HCT116 (cell line): ENCODE data around the gene C19orf85.

Experiments used
- ATF3 ChIP-seq: IDR thresholded peaks from 2 replicates; pipeline ENCODE4 v1.6.1; 2012
- CEBPB ChIP-seq: IDR thresholded peaks from 2 replicates; pipeline ENCODE4 v1.6.1; 2012; ENCODE audit warnings: low read depth
- EZH2 ChIP-seq: fragments of 200-600 bp; sonication (generic); IDR thresholded peaks from 2 replicates; pipeline ENCODE4 v1.6.1; 2017; ENCODE audit warnings: antibody characterized with exemption, mixed run types
- EZH2phosphoT487 ChIP-seq: fragments of 200-600 bp; IDR thresholded peaks from 2 replicates; pipeline ENCODE4 v1.6.1; 2018; ENCODE audit warnings: antibody characterized with exemption, borderline replicate concordance
- JUND ChIP-seq: IDR thresholded peaks from 2 replicates; pipeline ENCODE4 v1.6.1; 2012
- POLR2A ChIP-seq: IDR thresholded peaks from 2 replicates; pipeline ENCODE4 v1.7.0; 2011; ENCODE audit warnings: borderline replicate concordance; ENCODE audit not compliant: insufficient read depth, insufficient read length; ENCODE audit errors: extremely low read depth
- POLR2AphosphoS5 ChIP-seq: IDR thresholded peaks from 2 replicates; pipeline ENCODE4 v1.6.1; 2011; ENCODE audit warnings: mild to moderate bottlenecking, low read depth, low read length, moderate library complexity
- RAD21 ChIP-seq: IDR thresholded peaks from 2 replicates; pipeline ENCODE4 v1.6.1; 2012; ENCODE audit warnings: low read depth, mild to moderate bottlenecking
- SIN3A ChIP-seq: IDR thresholded peaks from 2 replicates; pipeline ENCODE4 v1.6.1; 2012; ENCODE audit warnings: low read depth
- SP1 ChIP-seq: IDR thresholded peaks from 2 replicates; pipeline ENCODE4 v1.6.1; 2012; ENCODE audit warnings: low read depth
- ZNF274 ChIP-seq: fragments of 200-500 bp; sonication (Bioruptor generic); IDR thresholded peaks from 2 replicates; pipeline ENCODE4 v1.6.1; 2014; ENCODE audit warnings: mild to moderate bottlenecking, low read depth, low read length, inconsistent platforms
- TF ChIP-seq, protein P1 (sequence below), 3 experiments: fragments of 200-600 bp in 1 of 3; sonication (generic) in 1 of 3; IDR thresholded peaks in 2 of 3; conservative IDR thresholded peaks in 1 of 3; 2 replicates each; pipeline ENCODE4 v1.5.1; 2012 to 2017; ENCODE audit warnings: low read depth in 2 of 3, low read length in 2 of 3, antibody characterized with exemption in 1 of 3, borderline replicate concordance in 1 of 3, control low read depth in 1 of 3, mild to moderate bottlenecking in 1 of 3, mixed read lengths in 1 of 3, mixed run types in 1 of 3, moderate library complexity in 1 of 3; ENCODE audit not compliant: insufficient read depth in 1 of 3

DNA sequence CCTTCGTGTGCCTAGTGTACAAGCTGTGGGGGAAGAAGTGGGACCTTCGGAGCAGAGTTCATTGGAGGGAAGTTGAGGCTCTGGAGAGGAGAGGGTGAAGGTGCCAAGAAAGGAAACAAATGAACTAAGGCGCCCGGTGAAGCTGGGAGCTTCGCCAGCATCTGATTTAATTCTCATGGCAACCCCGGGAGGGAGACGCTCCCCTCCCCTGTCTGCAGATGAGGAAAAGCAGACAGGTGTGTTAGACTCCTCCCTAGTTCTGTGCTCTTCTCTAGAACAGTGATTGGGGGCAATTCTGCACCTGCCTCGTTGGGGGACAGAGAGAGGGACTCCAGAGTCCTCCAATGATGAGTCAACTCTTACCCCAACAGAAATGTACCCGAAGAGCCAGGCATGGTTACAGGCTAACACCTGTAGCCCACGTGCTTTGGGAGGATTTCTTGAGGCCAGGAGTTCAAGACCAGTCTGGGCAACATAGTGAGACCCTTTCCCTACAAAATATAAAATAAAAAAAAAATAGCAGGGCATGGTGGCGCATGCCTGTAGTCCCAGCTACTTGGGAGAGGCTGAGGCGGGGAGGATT lies 27.9 kb upstream of the C19orf85 start:
- TF ChIP-seq, protein P1, sequence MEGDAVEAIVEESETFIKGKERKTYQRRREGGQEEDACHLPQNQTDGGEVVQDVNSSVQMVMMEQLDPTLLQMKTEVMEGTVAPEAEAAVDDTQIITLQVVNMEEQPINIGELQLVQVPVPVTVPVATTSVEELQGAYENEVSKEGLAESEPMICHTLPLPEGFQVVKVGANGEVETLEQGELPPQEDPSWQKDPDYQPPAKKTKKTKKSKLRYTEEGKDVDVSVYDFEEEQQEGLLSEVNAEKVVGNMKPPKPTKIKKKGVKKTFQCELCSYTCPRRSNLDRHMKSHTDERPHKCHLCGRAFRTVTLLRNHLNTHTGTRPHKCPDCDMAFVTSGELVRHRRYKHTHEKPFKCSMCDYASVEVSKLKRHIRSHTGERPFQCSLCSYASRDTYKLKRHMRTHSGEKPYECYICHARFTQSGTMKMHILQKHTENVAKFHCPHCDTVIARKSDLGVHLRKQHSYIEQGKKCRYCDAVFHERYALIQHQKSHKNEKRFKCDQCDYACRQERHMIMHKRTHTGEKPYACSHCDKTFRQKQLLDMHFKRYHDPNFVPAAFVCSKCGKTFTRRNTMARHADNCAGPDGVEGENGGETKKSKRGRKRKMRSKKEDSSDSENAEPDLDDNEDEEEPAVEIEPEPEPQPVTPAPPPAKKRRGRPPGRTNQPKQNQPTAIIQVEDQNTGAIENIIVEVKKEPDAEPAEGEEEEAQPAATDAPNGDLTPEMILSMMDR (IDR thresholded peaks at IDR 0.05 in 2 of 3, conservative IDR thresholded peaks at IDR 0.05 in 1 of 3; ENCODE audit: borderline replicate concordance in 1 of 3, insufficient read depth in 1 of 3, low read depth in 2 of 3, low read length in 2 of 3), result no peak
- TF ChIP-seq EZH2 (no peak), POLR2A (no peak), ATF3 (no peak), SIN3A (no peak), POLR2AphosphoS5 (no peak), CEBPB (no peak), ZNF274 (no peak), JUND (no peak), EZH2phosphoT487 (no peak), RAD21 (no peak), SP1 (no peak)
